Muscle of back (tissue), 11 donors: ENCODE data around the gene SLC1A2. TPM values are rescaled to one million over a fixed set of nuclear protein-coding genes. Genes with fewer than 3 reads are reported as not detected.

ENCODE experiments used
- DNase-seq, 3 donors: peaks; one replicate each; pipeline versions ENCODE4 v3.0.0 to v3.0.0-alpha.2; 2013
- polyA plus RNA-seq, 10 donors: library from polyadenylated mRNA; unstranded; fragments of 120-200 nt; gene quantifications; one replicate each; pipeline ENCODE4 v1.2.1, GENCODE V29; 2013; ENCODE audit not compliant: insufficient read length in 10 of 10

The SLC1A2 gene
- polyA plus RNA-seq, 10 donors: 0.21 to 1.5 (median 0.92) TPM

DNA sequence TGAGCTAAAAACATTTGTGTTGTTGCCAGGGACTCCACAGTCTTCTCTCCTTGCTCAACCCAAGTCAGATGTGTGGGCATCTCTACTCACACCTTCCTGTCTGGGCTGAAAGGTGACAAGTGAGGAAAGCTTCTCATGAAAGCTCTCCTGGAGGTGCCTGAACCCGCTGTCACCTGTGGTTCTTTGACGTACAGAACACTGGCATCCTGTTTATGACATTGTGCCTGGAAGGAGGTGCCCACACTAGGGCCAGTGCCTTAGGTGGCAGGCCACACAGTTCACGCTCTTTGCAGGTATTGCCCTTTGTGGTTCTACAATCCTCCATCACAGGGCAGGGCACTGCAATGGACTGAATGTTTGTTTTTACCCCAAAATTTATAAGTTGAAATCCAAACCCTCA is 171.9 kb downstream of the SLC1A2 start:
- no peak for DNase-seq

DNA sequence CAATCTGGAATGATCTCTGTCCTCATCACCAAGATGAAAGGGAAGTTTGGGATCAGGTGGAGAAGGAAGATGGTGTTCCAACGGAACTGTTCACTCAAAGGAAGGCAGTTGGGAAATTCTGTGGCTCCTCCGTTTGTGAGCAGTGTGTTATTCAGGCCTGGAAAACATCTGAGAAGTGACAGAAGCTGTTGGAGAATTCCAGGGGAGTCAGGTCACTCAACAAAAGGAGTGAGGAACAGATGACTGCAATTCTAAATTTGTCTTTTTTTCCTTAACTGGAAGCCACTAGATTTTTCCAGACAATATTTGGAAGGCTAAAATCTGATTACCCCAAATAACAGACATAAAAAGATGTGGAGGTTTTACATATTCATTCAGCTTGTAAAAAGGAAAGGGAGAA is 172.6 kb downstream of the SLC1A2 start:
- peak; percentile 66 to 70 (median 69) for DNase-seq

DNA sequence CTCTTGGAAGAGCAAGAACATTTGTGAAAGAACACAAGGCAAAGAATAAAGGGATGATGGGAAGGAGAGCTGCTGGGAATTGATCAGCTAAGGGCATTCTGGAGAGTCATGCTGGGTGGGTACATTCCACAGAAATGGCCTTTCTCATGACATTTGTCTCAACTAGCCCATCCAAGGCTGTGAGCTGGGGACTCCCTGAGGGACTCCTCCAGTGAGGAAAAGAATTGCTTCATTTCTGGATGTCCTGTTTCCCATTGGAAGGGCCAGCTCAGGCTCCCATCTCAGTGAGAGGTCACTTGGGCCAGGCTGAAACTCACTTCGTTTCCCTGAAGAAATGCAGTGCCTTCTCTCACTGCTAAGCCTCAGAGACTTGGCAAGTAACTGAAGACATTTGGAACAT is 173.6 kb downstream of the SLC1A2 start:
- DNase-seq: no peak

DNA sequence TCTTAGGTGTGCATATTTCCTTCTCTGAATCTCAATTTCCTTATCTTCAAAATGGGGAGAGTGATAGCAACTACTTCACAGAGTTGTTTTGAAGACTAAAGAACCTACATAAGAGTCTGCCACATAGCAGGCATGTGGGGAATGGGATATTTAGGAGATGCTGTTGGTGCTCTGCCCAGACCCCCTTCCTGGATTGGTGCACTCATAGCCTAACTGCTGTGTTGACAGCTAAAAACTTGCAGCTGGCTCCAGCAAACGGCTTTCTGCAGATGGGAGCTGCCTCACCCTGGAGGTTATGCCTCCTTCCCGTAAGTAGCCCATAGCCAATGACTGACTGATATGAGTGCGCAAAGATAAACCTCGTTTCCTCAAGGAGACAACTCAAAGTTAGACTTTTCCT is 174.3 kb downstream of the SLC1A2 start:
- DNase-seq: no peak

DNA sequence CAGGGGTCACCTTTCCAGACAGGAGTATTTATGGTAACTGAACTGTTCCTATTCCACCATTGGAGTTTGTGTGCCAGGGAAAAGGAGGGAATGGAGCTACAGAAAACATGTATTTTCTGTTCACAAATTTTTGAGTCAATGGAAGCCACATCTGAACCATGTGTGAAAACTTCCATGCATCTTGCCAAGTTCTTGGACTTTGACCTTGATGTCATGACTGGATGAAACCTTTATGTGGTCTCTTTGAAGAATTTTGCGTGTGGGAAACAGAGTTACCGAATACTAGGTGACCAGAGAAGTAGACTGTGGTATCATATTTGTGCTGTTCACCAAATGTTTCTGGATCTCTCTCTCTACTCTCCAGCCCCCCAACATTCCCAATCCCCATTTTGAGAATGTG is 175.6 kb downstream of the SLC1A2 start:
- no peak for DNase-seq

DNA sequence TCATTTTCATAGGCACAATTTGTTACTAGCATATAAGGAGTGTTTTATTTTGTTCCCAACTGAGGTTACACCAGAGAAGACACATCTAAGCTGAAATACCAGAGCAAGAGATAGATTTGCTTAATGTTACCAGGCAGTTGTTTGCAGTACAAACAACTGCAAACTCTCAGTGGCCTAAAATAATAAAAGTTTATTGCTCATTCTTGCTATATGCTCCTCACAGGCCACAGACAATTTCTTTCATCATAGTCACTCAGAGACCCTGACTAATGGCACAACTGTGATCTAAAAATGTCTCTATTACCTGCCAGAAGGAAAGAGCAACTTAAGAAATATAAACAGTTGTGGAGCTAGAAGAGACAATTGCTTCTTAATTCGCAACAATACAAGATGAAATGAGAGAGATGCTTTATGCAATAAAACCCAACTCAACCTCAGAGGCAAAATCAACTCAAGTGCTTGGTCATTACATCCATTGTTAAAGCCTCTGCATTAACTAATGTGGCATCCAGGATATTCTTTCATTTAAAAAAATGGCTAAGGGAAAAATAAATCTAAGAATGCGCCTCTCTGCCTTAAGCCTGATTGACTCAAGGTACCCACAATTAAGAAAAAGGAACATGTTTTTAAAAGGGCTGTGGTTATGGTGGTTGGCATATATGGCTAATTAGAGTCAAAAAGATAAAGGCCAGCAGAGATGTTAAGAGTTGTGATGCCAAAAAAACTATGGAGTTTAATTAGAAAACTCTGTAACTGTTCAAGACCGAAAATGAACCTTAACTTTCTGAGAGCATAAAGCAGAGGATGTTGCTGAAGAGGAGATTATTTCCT is 176.7 kb downstream of the SLC1A2 start:
- no peak for DNase-seq

DNA sequence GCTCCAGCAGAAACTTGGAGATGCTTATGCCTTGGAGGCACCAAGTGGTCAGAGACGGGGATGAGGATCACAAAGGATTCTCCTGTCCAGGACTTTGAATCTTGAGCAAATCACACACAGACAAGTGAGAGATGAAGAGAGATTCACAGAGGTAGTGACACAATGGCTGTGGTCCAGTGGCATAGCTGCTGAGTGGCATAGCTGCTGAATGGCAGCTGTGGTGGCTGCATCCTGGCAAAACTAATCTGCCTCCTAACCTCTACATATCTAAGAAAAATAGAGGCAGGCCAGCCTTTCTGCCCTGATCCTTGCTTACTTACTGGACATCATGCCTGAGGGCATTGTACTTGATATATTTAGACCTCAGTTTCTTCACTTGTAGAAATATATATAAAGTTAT is 177.8 kb downstream of the SLC1A2 start:
- no peak for DNase-seq

DNA sequence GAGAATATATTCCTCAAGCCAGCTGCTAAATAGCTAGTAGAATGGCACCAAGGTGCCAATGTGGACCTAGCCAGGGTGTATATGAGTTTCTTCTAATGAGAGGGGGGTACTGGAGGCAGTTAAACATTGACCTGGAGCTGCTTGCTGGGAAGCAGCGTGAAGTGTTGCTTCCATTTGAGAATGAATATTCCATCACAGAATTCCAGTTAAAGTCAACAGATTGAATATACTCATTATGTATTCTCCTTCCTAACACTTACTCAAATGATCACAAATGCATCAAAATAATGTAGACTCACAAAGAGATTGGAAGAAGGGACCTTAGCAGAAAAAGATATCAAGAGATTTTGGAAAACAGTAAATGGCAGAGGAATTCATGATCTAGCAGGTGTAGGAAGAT is 178.3 kb downstream of the SLC1A2 start:
- DNase-seq: no peak

DNA sequence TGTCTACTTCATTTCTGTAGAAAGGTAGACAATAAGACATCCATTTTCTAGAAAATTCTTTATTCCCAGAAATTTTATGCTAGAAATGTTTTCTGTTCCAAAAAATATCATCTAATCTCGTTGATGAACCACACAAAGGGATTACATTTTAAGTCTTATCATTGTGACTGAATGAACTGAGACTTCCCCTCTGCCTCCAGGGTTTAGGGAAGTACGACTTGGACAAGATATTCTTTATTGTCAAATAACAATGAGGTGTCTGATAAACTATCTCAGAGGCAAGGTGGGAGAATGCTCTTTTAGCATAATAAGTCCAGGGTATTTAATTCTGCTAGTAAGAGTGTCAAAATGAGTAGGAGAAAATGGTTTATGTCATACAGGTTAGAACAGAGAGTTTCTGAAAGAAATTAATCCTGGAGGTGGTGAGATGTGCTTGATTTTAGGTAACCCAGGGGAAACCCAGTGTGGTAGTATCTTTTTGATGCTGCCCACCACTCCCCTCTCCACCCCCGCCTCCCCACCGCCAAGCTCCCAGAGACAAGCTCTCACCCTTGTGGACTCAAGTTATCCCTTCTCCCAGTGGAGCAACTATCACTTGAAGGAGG is 179.8 kb downstream of the SLC1A2 start:
- no peak for DNase-seq

DNA sequence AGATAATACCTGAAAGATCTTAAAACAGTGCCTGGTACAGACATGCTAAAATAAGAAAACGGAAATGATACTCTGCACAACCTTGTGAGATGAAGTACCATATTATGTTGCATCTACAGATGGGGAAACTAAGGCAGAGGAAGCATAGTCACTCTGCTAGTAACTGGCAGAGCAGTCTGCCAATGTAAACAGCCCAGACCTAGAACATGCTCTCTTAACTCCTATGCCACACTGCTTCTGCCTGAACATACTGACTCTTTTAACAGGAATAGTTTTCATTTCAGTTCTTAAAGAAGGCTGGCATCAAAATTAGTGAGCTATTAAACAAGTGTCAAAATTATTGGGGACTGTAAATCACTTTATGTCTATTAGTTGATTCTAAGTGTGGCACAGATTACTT is 180.5 kb downstream of the SLC1A2 start:
- DNase-seq: no peak

DNA sequence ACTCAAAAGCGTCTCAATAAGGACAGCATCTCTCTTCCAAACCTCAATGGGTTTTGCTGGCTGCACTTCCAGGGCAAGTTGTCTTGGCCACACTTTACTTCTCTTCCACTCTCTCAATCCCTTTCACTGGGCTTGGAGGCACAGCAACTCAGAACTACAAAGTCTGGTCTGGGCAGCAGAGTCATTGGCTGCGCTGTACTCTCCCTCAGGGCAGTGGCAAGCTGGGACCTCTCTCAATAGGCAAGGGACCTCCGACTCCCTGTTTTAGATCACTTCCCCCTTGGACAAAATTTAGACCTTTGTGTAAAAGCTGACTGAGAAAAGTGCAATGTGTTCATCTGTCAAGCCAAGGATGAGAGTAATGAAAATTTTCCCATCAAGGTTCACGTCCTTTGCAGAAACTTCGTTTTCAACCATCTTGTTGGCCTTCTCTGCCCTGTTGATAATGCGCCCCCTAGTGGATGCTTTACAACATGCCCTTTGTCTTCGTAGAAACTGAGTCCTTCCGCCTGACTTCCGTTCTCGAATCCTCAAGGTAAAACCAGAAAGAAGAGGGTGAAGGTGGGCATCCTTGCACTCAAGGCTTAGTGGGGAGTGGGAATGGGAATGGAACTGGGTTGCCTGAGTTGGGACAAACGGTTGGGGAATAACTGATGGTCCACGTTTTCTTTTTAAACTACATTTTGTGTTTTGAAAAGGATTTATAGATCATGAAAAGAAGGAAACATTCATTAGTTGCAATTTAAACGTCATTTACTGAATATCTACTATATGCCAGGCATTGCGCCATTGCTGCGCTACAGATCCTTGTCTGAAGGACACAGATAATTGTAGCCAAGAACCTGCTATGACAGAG is 181.3 kb downstream of the SLC1A2 start:
- DNase-seq: peak; percentile 28 to 54 (median 40)

DNA sequence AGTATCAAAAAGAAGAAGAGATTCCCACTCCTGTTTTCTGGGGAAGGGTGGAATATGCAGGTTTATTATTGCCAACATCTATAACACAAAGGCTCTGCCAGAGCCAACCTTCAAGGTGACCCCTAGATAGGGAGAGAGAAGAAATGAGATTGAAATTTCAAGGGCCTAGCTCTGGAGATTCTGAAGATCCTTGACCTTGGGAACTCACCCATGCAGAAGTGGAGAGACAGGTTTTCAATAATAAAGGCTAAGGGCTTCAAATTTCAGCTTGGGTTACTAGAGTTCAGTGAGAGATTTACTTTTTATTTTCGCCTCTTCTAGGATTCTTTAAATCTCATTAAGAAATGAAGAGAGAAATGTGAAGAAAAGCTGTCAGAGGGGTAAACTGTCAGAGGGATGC is 182.0 kb downstream of the SLC1A2 start:
- no peak for DNase-seq

DNA sequence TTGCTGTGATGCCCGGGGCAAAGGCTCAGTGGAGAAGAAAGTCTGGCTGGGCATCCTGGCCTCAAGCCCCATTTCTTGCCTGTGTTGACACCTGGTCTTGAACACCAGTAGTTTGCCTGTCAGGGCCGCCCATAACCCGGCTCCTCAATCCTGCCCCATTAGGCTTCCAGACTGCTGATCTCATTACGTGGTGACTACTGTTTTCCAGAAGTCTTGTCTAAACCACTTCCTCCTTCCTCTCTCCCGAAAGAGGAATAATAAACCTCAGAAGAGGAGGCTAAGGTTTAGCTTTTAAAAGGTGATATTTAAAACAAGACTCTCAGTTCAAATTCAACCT is 182.7 kb downstream of the SLC1A2 start:
- DNase-seq: no peak

DNA sequence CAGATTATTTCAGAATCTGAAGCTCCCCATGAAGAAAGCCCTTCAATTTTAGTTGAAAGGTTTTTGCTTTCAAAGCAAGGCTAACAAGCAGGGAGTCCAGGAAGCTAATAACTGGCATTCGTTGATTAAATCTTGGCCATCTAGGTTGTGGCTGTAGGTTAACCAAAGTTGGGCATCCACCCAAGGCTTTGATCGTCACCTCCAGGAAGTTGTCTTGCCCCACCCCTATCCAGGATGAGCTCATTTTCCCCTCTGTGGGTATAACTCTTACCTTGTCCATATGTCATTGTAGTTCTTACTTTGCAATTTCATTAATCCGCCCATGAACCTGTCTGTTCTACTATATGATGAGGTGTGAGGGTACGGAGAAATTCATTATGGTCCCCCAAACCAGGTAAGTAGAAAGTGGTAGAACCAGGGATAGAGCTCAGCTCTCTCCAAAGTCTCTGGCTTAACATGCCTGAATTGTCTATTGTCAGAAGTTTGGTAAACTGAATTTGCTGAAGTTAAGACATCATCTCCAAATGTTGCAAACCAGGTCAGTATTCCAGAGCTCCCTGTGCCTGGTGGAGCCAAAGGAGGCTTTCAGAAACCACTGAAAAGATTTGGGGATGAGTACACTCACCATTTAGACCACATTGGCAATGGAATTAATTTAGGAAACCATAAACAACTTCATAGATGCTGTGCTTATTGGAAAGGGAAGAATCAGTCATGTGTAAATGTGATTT is 183.3 kb downstream of the SLC1A2 start:
- no peak for DNase-seq

DNA sequence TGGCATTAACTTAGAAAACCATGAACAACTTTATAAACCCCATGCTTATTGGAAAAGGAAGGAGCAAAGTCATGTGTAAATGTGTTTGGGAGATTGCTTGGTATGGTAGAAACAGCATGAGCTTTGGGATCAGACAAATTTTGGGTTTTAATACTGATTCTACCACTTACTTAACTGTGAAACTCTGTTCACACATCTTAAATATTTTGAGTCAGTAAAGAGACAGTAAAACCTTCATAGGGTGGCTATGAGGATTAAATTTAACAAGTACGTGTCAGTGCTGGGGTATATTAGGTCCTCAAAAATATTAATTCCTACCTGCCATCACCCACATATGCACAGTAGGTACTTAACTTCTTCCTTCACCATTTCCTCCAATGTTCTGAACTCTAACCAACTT is 183.9 kb downstream of the SLC1A2 start:
- DNase-seq: no peak

DNA sequence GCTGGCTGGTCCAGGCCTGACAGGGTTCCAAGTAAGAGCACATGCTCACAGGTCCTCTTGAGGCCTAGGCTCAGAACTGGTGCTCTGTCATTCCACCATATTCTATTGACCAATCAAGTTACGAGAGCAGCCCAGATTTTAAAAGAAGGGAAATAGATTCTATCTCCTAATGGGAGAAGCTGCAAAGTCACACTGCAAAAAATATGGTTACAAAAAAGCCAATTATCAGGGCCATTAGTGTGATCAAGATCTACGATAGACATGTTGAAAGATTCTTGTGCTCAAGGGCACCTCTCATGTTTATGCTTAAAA is 184.2 kb downstream of the SLC1A2 start:
- DNase-seq: no peak

DNA sequence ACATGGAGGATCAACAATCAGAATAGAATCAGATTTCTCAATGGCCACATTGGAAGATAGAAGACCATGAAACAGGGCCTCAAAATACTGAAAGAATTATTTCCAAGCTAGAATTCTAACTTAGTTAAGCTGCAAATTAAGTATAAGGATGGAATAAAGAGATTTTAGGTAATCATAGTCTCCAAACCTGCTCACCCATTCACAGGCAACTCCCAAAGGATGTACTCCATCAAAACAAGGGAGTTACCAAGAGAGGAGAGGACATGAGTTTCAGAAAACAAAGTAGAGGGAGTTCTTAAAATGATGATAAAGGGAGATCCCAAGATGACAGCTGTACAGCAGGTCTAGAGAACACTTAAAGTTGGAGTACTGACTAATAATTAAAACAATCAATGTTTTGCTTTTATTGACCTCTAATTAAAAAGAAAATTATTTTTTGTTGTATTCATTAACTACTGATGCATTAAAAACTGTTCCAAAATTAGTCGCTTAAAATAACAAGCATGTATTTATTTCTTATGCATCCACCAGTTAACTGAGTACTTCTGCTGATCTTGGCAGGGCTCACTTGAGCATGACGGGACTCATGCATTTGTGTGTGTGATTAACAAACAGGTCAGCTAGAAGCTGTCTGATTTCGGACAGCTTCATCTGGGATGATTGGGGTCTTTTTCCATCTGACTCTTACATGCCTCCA is 184.8 kb downstream of the SLC1A2 start:
- no peak for DNase-seq

DNA sequence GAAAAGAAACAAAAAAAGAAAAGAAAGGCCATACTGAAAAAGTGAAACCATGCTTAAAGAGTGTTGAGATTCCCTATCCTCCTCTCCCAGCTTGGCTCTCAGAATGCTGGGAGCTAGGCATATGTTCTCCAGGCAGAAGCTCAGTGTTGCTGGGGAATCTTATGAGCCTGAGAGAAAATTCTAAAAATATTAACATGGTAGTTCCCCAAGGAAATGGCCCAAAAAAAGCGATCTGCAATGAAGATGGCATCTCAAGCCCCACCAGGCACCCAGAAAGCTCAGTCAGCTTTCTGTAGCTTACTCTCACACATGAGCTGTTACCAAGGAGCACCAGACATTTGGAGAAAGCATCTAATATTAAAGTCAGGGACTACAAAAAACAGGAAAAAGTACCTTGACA is 185.8 kb downstream of the SLC1A2 start:
- no peak for DNase-seq

DNA sequence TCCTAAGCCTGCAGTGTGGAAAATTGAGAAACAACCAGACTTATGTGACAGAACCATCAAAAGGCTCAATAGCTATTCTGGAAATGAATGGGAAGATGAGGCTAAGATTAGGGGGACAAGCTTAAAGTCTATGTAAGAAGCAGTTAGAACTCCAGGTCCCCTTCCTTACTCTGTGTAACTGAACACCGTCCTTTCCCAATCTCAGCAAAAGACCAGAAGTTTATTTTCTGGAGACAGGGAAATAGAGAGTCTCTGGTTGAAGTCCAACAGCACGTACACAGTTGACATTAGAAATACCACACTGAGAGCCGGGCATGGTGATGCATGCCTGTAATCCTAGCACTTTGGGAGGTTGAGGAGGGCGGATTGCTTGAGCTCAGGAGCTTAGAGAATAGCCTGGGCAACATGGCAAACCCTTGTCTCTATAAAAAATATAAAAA is 186.4 kb downstream of the SLC1A2 start:
- no peak for DNase-seq

DNA sequence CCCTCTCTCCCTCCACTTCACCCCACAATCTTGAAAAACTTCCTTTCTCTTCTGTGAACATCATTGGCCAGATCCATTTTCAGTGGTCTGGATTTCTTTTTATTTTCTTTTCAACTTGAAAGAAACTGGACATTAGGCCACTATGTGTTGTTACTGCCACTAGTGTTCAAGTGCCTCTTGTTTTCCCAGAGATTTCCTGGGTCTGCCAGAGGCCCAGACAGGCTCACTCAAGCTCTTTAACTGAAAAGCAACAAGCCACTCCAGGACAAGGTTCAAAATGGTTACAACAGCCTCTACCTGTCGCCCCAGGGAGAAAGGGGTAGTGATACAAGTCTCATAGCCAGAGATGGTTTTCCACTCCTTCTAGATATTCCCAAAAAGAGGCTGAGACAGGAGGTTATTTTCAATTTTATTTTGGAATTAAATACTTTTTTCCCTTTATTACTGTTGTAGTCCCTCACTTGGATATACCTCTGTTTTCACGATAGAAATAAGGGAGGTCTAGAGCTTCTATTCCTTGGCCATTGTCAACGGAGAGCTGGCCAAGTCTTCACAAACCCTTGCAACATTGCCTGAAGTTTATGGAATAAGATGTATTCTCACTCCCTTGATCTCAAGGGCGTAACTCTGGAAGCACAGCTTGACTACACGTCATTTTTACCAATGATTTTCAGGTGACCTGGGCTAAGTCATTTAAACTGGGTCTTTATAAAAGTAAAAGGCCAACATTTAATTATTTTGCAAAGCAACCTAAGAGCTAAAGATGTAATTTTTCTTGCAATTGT is 188.1 kb downstream of the SLC1A2 start:
- DNase-seq: no peak

DNA sequence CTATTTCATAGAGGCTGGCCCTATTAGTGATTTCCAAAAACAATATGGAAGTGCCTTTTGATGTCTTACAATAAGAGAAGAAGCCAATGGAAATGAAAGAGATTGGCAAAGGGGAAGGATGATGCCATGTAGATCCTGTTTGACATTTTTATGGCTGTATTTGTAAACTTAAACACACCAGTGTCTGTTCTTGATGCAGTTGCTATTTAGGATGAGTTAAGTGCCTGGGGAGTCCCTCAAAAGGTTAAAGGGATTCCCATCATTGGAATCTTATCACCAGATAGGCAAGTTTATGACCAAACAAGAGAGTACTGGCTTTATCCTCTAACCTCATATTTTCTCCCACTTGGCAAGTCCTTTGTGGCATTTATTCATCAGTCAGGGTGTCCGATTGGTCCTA is 189.0 kb downstream of the SLC1A2 start:
- DNase-seq: no peak
